NB4 (cell line): ENCODE data around the gene USP20.

Source experiments
- POLR2A ChIP-seq: IDR thresholded peaks from 2 replicates; pipeline ENCODE4 v1.6.1; 2011; ENCODE audit warnings: mild to moderate bottlenecking; ENCODE audit not compliant: insufficient read length; ENCODE audit errors: extremely low read depth
- TF ChIP-seq, protein P1 (sequence below): IDR thresholded peaks from one replicate; pipeline ENCODE4 v1.5.1; 2012; ENCODE audit warnings: low read depth, low read length
- TF ChIP-seq, protein P2 (sequence below): IDR thresholded peaks from 2 replicates; pipeline ENCODE4 v1.6.1; 2011; ENCODE audit warnings: low read depth, low read length

DNA sequence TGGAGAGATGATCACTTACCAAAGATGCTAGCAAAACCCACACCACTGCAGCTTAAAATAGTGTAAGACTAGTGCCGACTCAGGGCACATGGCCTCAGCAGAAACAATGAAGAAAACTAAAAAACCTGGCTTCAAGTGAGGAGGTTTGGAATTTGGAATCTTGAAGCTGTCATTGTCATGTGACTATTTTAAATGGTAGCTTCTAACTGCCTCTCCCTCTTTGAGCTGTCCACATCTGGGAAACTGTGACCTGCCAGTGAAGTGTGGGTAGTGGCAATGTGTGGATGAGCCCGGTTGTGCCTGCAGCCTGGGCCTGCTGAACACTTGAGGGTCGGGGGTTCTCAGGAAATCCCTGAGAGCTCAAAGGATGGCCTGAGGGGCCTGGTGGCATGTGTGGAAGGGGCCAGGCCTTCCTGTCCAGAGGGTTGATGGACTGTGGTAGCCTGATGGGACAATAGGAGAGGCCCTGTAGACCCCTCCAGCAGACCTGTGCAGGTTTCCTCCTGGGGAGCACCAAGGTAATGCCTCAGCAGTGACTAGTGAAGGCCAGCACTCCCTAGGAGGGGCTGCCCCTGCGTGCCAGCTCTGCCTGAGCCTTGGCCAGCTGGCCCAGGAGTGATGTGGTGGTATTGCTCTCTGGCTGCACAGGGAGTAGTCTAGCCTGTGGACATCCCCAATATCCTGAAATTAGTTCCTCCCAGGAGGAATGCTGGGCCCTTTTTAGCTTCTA is 13.6 kb downstream of the USP20 start:
- TF ChIP-seq, protein P1, sequence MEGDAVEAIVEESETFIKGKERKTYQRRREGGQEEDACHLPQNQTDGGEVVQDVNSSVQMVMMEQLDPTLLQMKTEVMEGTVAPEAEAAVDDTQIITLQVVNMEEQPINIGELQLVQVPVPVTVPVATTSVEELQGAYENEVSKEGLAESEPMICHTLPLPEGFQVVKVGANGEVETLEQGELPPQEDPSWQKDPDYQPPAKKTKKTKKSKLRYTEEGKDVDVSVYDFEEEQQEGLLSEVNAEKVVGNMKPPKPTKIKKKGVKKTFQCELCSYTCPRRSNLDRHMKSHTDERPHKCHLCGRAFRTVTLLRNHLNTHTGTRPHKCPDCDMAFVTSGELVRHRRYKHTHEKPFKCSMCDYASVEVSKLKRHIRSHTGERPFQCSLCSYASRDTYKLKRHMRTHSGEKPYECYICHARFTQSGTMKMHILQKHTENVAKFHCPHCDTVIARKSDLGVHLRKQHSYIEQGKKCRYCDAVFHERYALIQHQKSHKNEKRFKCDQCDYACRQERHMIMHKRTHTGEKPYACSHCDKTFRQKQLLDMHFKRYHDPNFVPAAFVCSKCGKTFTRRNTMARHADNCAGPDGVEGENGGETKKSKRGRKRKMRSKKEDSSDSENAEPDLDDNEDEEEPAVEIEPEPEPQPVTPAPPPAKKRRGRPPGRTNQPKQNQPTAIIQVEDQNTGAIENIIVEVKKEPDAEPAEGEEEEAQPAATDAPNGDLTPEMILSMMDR: no peak
- no peak for TF ChIP-seq POLR2A
- TF ChIP-seq, protein P2, sequence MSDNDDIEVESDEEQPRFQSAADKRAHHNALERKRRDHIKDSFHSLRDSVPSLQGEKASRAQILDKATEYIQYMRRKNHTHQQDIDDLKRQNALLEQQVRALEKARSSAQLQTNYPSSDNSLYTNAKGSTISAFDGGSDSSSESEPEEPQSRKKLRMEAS: no peak
